RWPE1 (cell line): Measurements from ENCODE around the gene UFD1.

Experiments used
- CTCF ChIA-PET: fragments of 350-600 bp; sonication (Branson Sonifier 250); formaldehyde crosslinking; extraction: SDS; loops from one replicate; lab custom pipeline; 2021; lab: Yijun Ruan, JAX
- POLR2A ChIA-PET: fragments of 400-600 bp; formaldehyde crosslinking; extraction: SDS; loops from one replicate; lab custom pipeline; 2020; ENCODE audit warnings: antibody characterized with exemption; ENCODE audit not compliant: low non-redundant PET; lab: Yijun Ruan, JAX
- DNase-seq: peaks from one replicate; pipeline ENCODE4 v3.0.0; 2012; ENCODE audit warnings: low spot score
- H3K27ac ChIP-seq: fragments of 450-650 bp; 2 replicates; pipeline ENCODE4 v1.5.1; 2017
- TF ChIP-seq, protein P1 (sequence below): fragments of 450-650 bp; conservative IDR thresholded peaks from 2 replicates; pipeline ENCODE4 v1.5.1; 2017; ENCODE audit warnings: low read depth, mild to moderate bottlenecking

Gene UFD1

DNA sequence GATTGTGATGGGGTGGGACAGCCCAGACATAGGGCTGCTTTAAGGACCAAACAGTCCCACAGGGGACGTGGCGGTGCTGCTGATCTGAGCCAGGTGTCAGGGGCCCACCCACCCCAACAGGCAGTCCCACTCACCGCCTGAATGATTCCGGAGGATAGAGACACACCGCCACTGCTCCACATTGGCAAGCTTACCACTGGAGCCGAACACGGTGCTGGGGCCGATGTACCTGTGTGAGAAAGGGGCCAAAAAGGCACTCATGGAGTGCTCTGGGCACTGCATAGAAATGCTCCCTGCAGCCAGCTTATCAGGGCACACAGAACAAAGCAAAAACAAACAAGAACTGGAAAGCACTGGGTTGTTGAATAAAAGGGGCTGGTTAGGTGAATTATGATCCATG is 73.3 kb downstream of the UFD1 start:
- ChIA-PET POLR2A (no interaction called here), CTCF (interaction anchor here (0.5 kb wide), 1 partner anchor 72 kb away, joined by 4 read pairs; no protein-coding TSS in a partner anchor)
- no peak overlapping the region for H3K27ac ChIP-seq
- TF ChIP-seq, protein P1, sequence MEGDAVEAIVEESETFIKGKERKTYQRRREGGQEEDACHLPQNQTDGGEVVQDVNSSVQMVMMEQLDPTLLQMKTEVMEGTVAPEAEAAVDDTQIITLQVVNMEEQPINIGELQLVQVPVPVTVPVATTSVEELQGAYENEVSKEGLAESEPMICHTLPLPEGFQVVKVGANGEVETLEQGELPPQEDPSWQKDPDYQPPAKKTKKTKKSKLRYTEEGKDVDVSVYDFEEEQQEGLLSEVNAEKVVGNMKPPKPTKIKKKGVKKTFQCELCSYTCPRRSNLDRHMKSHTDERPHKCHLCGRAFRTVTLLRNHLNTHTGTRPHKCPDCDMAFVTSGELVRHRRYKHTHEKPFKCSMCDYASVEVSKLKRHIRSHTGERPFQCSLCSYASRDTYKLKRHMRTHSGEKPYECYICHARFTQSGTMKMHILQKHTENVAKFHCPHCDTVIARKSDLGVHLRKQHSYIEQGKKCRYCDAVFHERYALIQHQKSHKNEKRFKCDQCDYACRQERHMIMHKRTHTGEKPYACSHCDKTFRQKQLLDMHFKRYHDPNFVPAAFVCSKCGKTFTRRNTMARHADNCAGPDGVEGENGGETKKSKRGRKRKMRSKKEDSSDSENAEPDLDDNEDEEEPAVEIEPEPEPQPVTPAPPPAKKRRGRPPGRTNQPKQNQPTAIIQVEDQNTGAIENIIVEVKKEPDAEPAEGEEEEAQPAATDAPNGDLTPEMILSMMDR = no peak
- DNase-seq = no peak

DNA sequence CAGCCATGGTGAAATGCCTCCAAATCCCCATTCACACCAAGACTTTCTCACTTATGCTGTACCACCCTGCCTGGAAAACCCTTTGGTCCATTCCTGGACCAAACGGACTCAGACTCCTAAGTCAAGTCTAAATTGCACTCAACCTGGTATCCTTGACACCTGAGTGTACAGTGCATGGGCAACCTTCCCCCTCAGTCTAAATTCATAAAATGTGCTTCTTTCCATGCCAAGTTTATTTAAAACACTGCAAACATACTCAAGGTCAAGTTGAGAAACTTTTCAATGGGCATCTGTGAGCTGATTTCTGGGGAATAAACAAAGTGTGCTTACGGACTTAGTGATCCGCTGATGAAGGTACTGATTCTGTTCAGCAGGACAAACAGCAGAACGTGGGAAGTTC is 73.9 kb downstream of the UFD1 start:
- H3K27ac ChIP-seq = no peak overlapping the region
- ChIA-PET CTCF (interaction anchor here (0.5 kb wide), 1 partner anchor 72 kb away, joined by 4 read pairs; no protein-coding TSS in a partner anchor), POLR2A (no interaction called here)
- DNase-seq = no peak
- TF ChIP-seq, protein P1 = no peak

DNA sequence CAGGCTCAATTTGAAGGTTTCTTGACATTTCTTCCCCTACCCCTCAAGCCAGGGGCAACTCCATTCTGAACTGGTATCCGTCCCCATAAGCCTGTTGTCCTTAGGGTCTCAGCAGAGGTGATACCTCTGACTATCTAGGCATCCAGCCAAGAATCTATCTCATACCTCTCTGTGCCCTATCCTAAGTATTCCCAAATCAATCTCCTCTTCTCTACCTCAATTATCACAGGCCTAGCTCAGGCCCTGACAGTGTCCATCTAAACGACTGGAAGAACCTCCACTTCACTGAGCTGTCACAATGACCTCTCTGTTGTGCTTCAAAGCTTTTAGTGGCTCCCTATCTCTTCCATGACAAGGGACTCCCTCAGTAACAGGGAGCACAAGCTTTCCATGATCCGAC is 74.3 kb downstream of the UFD1 start:
- TF ChIP-seq, protein P1 = no peak
- DNase-seq = no peak
- ChIA-PET POLR2A (no interaction called here), CTCF (no interaction called here)
- no peak overlapping the region for H3K27ac ChIP-seq

DNA sequence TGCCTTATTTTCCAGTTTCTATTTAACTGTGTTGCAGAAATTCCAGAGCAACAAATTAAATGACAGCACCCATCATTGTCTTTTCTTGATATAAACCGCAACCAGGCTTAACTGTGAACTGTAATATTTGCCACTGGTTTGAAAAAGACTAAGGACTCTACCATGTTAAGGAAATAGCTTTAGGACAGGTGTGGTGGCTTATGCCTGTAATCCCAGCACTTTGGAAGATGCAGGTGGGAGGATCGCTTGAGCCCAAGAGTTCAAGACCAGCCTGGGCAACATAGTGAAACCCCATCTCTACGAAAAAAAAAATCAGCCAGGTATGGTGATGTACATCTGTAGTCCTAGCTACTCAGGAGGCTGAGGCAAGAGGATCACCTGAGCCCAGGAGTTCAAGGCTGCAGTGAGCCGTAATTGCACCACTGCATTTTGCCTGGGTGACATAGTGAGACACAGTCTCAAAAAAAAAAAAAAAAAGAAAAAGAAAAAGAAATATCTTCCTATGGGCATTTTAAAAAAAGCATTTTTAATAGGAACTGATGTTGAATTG is 76.3 kb downstream of the UFD1 start:
- TF ChIP-seq, protein P1 = no peak
- DNase-seq = no peak
- ChIA-PET CTCF (no interaction called here), POLR2A (no interaction called here)
- H3K27ac ChIP-seq = no peak overlapping the region

DNA sequence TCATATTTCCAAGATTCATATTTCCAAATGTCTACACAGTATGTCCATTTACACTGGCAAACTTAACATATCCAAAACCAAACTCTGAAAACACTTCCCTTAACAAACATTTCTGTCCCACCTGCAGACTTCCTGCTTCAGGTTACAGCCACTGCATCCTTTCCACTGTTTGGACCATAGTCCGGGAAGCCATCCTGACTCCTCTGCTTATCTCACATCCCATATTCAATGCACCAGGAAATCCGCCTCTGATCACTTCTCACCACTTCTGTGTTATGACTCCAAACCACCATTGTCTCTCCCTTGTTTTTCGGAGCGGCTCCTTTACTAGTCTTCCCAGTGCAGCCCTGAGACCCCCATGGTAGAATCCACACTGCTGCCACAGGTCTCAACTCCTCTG is 77.5 kb downstream of the UFD1 start:
- TF ChIP-seq, protein P1 = no peak
- CTCF ChIA-PET = no interaction called here
- POLR2A ChIA-PET = no interaction called here
- H3K27ac ChIP-seq = no peak overlapping the region
- no peak for DNase-seq

DNA sequence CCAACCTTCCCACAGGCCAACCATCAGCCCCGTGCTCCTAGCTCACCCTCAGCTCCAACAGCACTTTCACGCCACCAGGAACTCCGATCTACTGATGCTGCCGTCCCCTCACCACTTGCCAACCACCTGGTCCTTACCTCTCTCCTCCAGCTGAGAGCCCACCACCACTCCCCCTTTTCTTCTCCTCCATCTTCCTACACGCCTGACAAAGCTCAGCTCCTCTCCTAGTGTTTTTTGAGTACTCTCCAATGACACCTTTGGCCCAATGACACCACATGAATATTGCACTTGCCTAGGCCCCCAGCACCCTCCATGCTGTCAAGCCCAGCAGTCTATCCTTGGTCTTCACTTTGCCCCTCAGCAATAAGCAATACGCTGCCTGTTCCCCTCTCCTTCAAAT is 78.1 kb downstream of the UFD1 start:
- ChIA-PET POLR2A (no interaction called here), CTCF (no interaction called here)
- DNase-seq = no peak
- TF ChIP-seq, protein P1 = no peak
- H3K27ac ChIP-seq = no peak overlapping the region
